CD4-positive, alpha-beta T cell treated with Interleukin-12 subunit alpha and Interleukin-12 subunit beta, for 1 hour (primary cell): ENCODE measurements around the gene SPATA17.
"Not testable (repeated sequence)": the region's sequence is repeated elsewhere in the genome, so short reads cannot be mapped to it uniquely, and the experiment has no call there.

Source experiments
- DNase-seq: peaks from one replicate; pipeline ENCODE4 v3.0.0-alpha.2; 2020

The SPATA17 gene

GRCh38 chr1:217681806-217682205 is 50.7 kb downstream of the SPATA17 start:
- DNase-seq, result no peak

GRCh38 chr1:217687511-217687910 is 56.4 kb downstream of the SPATA17 start:
- DNase-seq, result no peak

- DNase-seq, result not testable (repeated sequence)
Measured at GRCh38 chr1:217696140-217696539, 65.0 kb downstream of the SPATA17 start.

GRCh38 chr1:217703326-217703725 is 72.2 kb downstream of the SPATA17 start:
- no peak for DNase-seq

GRCh38 chr1:217712925-217713597 is 81.9 kb downstream of the SPATA17 start:
- no peak for DNase-seq

- DNase-seq, result no peak
Measured at GRCh38 chr1:217715681-217716080, 84.5 kb downstream of the SPATA17 start.

- no peak for DNase-seq
Measured at GRCh38 chr1:217717959-217718358, 86.8 kb downstream of the SPATA17 start.

GRCh38 chr1:217718873-217719272 is 87.7 kb downstream of the SPATA17 start:
- no peak for DNase-seq

GRCh38 chr1:217721692-217722091 is 90.5 kb downstream of the SPATA17 start:
- no peak for DNase-seq

- no peak for DNase-seq
Measured at GRCh38 chr1:217734973-217735372, 103.8 kb downstream of the SPATA17 start.

GRCh38 chr1:217747156-217747769 is 116.1 kb downstream of the SPATA17 start:
- peak; percentile 3 for DNase-seq

- no peak for DNase-seq
Measured at GRCh38 chr1:217769768-217770167, 138.6 kb downstream of the SPATA17 start.

GRCh38 chr1:217770918-217771317 is 139.8 kb downstream of the SPATA17 start:
- no peak for DNase-seq

- no peak for DNase-seq
Measured at GRCh38 chr1:217776693-217777092, 145.5 kb downstream of the SPATA17 start.

GRCh38 chr1:217781056-217781455 is 149.9 kb downstream of the SPATA17 start:
- no peak for DNase-seq

- no peak for DNase-seq
Measured at GRCh38 chr1:217791091-217791490, 159.9 kb downstream of the SPATA17 start.

- no peak for DNase-seq
Measured at GRCh38 chr1:217805792-217806191, 174.6 kb downstream of the SPATA17 start.

GRCh38 chr1:217812175-217812574 is 181.0 kb downstream of the SPATA17 start:
- DNase-seq, result no peak

- no peak for DNase-seq
Measured at GRCh38 chr1:217813031-217813430, 181.9 kb downstream of the SPATA17 start.

- no peak for DNase-seq
Measured at GRCh38 chr1:217837691-217838090, 206.5 kb downstream of the SPATA17 start.

- DNase-seq, result no peak
Measured at GRCh38 chr1:217839161-217839560, 208.0 kb downstream of the SPATA17 start.

GRCh38 chr1:217846733-217847132 is 215.6 kb downstream of the SPATA17 start:
- no peak for DNase-seq

GRCh38 chr1:217847643-217848042 is 216.5 kb downstream of the SPATA17 start:
- no peak for DNase-seq

GRCh38 chr1:217856342-217857034 is 225.3 kb downstream of the SPATA17 start:
- DNase-seq, result no peak
